GM12875 (cell line): ENCODE results near the gene TLE3.
A peak's percentile ranks its signal among the peaks of the same experiment; 100 is the strongest.

Experiments
- H3K4me3 ChIP-seq: one replicate; pipeline ENCODE4 v1.5.1; 2011; ENCODE audit warnings: low read depth, low read length, control low read depth
- TF ChIP-seq, protein P1 (sequence below): IDR thresholded peaks from 2 replicates; pipeline ENCODE4 v1.5.1; 2011; ENCODE audit warnings: low read depth, mild to moderate bottlenecking, control low read depth, inconsistent platforms, low read length, moderate library complexity, borderline replicate concordance; ENCODE audit not compliant: insufficient read depth

The TLE3 gene

DNA sequence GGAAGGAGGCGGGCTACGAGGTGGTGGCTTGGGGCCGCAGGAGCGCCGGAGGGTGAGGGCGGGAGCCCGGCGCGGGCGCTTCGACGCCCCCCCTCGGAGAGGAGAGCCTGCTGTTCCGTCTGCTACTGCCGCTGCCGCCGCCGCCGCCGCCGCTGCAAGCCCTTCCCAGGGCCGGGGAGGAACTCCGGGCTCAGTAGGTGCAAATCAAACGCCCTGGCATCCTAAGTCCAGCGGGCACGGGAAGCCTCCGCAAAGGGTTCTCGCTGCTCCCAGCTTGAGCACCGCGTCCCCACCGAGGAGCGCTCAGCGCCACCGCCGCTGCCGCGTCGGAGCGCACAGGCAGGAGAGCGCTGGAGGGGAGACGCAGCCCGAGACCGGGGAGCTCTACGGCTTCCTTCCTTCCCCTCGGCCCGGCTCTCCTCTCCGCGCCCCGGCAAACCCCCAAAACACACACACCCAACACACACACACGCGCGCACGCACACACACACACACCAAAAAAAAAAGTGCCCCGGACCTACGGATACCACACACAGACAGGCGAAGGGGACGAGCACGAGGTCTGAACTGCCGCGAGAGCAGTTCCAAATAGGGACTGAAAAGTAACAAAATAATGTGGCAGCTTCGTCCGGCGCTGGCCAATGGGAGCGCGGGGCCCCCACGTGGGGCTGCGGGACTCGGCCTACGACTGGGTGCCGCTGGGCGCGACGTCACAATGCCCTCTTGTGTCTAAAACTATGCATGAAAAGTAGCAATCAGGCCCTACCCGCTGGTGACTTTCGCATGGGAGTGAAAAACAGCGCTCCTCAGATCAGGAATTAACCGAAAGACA is at the start of gene TLE3:
TSS of gene TLE3 (minus strand) at position 597 of the 832 bp plus-strand sequence. CDS start 1,119 bp downstream, outside the sequence.
- TF ChIP-seq, protein P1, sequence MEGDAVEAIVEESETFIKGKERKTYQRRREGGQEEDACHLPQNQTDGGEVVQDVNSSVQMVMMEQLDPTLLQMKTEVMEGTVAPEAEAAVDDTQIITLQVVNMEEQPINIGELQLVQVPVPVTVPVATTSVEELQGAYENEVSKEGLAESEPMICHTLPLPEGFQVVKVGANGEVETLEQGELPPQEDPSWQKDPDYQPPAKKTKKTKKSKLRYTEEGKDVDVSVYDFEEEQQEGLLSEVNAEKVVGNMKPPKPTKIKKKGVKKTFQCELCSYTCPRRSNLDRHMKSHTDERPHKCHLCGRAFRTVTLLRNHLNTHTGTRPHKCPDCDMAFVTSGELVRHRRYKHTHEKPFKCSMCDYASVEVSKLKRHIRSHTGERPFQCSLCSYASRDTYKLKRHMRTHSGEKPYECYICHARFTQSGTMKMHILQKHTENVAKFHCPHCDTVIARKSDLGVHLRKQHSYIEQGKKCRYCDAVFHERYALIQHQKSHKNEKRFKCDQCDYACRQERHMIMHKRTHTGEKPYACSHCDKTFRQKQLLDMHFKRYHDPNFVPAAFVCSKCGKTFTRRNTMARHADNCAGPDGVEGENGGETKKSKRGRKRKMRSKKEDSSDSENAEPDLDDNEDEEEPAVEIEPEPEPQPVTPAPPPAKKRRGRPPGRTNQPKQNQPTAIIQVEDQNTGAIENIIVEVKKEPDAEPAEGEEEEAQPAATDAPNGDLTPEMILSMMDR: peak; percentile 44
- H3K4me3 ChIP-seq: peak within 1 kb of the TSS; percentile 94

DNA sequence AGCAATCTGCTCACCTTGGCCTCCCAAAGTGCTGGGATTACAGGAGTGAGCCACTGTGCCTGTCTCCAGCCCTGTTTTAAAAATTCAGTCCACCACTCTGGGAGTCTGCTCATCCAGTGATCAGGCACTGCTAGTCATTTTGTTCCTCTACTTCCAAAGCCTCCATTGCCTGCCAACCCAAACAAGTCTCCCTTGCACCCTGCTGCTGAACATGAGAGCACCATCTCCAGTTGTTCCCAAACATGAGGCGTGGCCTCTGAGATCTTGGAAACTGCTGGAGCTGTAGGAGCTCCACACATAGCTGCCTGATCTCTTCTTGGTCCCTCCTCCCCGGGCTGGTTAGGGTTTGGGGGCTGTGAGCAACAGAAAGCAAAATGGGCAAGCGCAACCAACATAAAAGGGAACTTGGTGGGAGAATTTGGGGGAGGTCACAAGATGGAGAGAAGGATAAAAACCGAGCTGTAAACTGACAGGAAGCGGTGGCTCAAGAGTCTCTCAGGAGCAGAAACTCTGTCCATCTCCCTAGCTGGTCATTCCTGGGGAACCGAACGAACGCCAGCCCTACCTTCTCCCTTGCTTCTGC is 49.6 kb upstream of the TLE3 start:
- TF ChIP-seq, protein P1: no peak
- no peak overlapping the region for H3K4me3 ChIP-seq

DNA sequence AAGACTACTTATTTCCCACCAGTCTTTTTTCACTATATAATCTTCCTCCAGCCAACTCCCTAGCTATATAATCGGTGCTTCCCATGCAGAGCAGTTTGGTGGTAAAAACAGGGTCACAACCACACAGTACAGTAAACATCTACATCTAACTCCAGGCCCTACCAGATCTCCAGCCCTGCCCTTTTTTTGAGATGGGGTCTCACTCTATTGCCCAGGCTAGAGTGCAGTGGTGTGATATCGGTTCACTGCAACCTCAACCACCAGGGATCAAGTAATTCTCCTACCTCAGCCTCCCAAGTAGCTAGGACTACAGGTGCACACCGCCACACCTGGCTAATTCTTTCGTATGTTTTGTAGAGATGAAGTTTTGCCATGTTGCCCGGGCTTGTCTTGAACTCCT is 49.1 kb upstream of the TLE3 start:
- TF ChIP-seq, protein P1: no peak
- H3K4me3 ChIP-seq: no peak overlapping the region

DNA sequence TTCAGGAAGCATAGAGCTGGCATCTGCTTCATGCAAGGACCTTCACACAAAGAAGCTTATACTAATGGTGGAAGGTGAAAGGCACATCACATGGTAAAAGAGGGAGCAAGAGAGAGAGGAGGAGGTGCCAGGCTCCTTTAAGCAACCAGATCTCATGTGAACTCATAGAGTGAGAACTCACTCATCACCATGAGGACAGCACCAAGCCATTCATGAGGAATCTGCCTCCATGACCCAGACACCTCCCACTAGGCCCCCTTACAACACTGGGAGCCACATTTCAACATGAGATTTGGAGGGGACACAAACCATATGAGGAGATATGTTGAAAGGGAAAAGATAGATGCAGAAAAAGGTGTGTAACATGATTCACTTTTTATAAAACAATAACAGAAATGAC is 48.4 kb upstream of the TLE3 start:
- TF ChIP-seq, protein P1: no peak
- H3K4me3 ChIP-seq: no peak overlapping the region

DNA sequence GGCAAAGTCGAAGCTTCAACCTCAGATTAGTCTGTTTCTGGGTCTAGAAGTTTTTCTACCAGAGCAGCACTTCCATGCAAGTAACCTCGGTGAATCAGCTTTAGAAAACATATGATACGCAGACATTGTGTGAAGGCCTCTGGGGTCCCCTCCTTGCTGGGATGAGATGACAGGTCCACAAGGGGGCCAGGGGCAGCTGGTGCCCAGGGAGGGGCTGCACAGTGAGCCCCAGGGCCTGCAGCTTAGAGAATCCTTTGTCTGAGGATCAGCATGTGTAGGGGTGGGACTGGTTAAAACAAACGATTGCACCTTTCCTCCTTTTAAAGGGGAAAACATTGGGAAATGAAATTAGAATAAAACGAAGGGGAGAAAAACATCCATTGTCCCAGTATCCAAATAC is 47.5 kb upstream of the TLE3 start:
- no peak overlapping the region for H3K4me3 ChIP-seq
- TF ChIP-seq, protein P1: no peak

DNA sequence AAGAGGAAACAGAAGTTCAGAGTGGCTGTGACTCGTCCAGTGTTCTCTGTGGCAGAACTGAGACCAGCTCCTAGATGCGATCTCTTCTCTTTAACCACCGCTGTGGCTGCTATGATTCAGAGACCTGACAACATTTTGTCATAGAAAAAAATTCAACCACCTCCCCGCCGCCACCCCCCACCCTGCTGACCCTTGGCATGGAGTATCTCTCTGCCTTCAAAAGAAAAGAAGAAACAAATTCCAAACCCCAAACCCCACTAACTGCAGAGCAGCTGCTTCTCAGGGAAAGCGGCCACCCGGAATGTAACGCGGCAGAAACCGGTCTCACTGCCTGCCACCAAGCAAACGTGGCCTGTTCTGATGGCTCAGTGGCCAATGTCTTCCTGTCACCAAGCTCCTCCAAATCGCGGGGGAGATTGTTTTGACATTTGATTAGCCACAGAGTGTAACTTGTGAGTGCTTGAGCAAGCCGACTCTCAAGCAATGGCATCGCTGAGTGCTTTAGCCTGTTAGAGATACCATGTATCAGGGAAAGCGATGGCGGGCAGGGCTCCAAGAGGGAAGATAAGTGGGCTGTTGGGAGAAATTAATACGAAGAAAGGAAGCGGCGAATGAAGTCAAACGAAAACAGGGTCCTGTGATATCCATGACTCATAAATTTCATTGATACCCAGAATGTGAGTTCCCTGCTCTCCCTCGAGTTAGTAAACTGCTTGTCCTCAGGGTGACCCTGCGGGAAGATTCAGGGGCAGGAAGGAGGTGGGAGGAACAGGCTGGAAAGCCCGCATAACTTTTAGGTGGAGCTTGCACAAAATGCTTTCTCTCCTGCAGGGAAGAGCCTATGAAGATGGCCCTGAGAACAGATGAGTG is 44.8 kb upstream of the TLE3 start:
- H3K4me3 ChIP-seq: no peak overlapping the region
- TF ChIP-seq, protein P1: no peak
